Caco-2 (cell line): ENCODE measurements around the gene ERFL. TPM values are rescaled to one million over a fixed set of nuclear protein-coding genes. Genes with fewer than 3 reads are reported as not detected.

Experiments
- BruUV-seq: library from RNA; stranded (reverse); fragments of 400-500 nt; replicated peaks from 2 replicates; lab custom pipeline; 2021; lab: Mats Ljungman, UMichigan
- CTCF ChIA-PET: fragments of 300-600 bp; sonication (Branson Sonifier 250); formaldehyde crosslinking; loops from one replicate; lab custom pipeline; 2022; ENCODE audit warnings: antibody characterized with exemption; lab: Charles Lee
- POLR2A ChIA-PET: fragments of 300-600 bp; sonication (Branson Sonifier 250); formaldehyde crosslinking; loops from one replicate; lab custom pipeline; 2022; ENCODE audit warnings: antibody characterized with exemption; lab: Charles Lee
- DNase-seq, 2 experiments: peaks; one replicate each; pipeline versions ENCODE4 v3.0.0 to v3.0.0-alpha.2; 2020 to 2022
- H3K27me3 ChIP-seq: replicated peaks from 2 replicates; pipeline ENCODE4 v1.6.0; 2011; ENCODE audit warnings: low read length; ENCODE audit not compliant: control insufficient read depth, insufficient read depth
- H3K36me3 ChIP-seq: 2 replicates; pipeline ENCODE4 v1.5.1; 2011; ENCODE audit warnings: low read length; ENCODE audit not compliant: control insufficient read depth, insufficient read depth
- H3K4me1 ChIP-seq: fragments of 250-450 bp; sonication (Bioruptor Pico); 2 replicates; pipeline ENCODE4 v1.5.1; 2020; ENCODE audit warnings: mild to moderate bottlenecking
- H3K4me3 ChIP-seq: 2 replicates; pipeline ENCODE4 v1.5.1; 2011; ENCODE audit warnings: low read depth, mild to moderate bottlenecking, control low read depth, low read length
- H3K9me3 ChIP-seq: fragments of 250-450 bp; sonication (Bioruptor Pico); 2 replicates; pipeline ENCODE4 v1.5.1; 2020; ENCODE audit warnings: mild to moderate bottlenecking, moderate library complexity
- H3K27ac Mint-ChIP-seq: one replicate; pipeline ENCODE4 v1.8.0; 2022; ENCODE audit warnings: mixed read lengths; ENCODE audit not compliant: unreplicated experiment
- H3K27me3 Mint-ChIP-seq: one replicate; pipeline ENCODE4 v1.8.0; 2022; ENCODE audit warnings: mixed read lengths; ENCODE audit not compliant: insufficient read depth, unreplicated experiment
- H3K36me3 Mint-ChIP-seq: one replicate; pipeline ENCODE4 v1.8.0; 2022; ENCODE audit warnings: mild to moderate bottlenecking, mixed read lengths; ENCODE audit not compliant: insufficient read depth, unreplicated experiment
- H3K4me1 Mint-ChIP-seq: one replicate; pipeline ENCODE4 v1.8.0; 2022; ENCODE audit warnings: low read depth, mixed read lengths; ENCODE audit not compliant: unreplicated experiment
- H3K4me3 Mint-ChIP-seq: one replicate; pipeline ENCODE4 v1.8.0; 2022; ENCODE audit warnings: mild to moderate bottlenecking, moderate library complexity, mixed read lengths; ENCODE audit not compliant: unreplicated experiment
- H3K9me3 Mint-ChIP-seq: one replicate; pipeline ENCODE4 v1.8.0; 2022; ENCODE audit warnings: mixed read lengths; ENCODE audit not compliant: unreplicated experiment
- intact Hi-C: fragments of 100-400 bp; cut with micrococcal nuclease; formaldehyde crosslinking; loops from one replicate; pipeline ENCODE4 v1.10.0; 2022; ENCODE audit not compliant: unreplicated experiment
- total RNA-seq: library from RNA; stranded (reverse); gene quantifications from 2 replicates; pipeline ENCODE4 v1.2.3, GENCODE V29; 2022
- TF ChIP-seq, protein P1 (sequence below), 2 experiments: fragments of 200-600 bp in 1 of 2; IDR thresholded peaks; 1 replicate in 1 of 2; 2 replicates in 1 of 2; pipeline versions ENCODE4 v1.5.1 to v1.8.0; 2011 to 2022; ENCODE audit warnings: antibody characterized with exemption in 1 of 2, control low read depth in 1 of 2, inconsistent platforms in 1 of 2, low read depth in 1 of 2, low read length in 1 of 2, mild to moderate bottlenecking in 1 of 2, moderate library complexity in 1 of 2; ENCODE audit not compliant: insufficient read depth in 1 of 2, severe bottlenecking in 1 of 2, unreplicated experiment in 1 of 2

ERFL gene
- total RNA-seq, 1 experiment from 2014 or later, result 0.23 TPM

- Histone ChIP-seq H3K36me3 (peaks cover 8% of the 10 kb centered on the region), H3K4me3 (no peak overlapping the region)
- peaks cover 30% of the 10 kb centered on the region for H3K36me3 Mint-ChIP-seq
These were observed 22.8 kb downstream of the ERFL start for GRCh38 chr19:41905273-41906002.

GRCh38 chr19:41904118-41904870 lies 24.0 kb downstream of the ERFL start:
- Mint-ChIP-seq H3K27ac (peak overlapping the region; percentile 98), H3K27me3 (no peaks in the 10 kb centered on the region), H3K4me1 (peaks cover 28% of the 10 kb centered on the region), H3K36me3 (peaks cover 26% of the 10 kb centered on the region), H3K4me3 (peak overlapping the region; percentile 71), H3K9me3 (no peaks in the 10 kb centered on the region)
- ChIA-PET POLR2A (no interaction called here), CTCF (interaction anchor here (0.6 to 1.5 kb wide), 2 partner anchors 16 to 27 kb away, joined by 3 to 6 read pairs; no protein-coding TSS in a partner anchor)
- H3K4me3 ChIP-seq, result no peak overlapping the region
- H3K9me3 ChIP-seq, result no peaks in the 10 kb centered on the region
- peaks cover 8% of the 10 kb centered on the region for H3K36me3 ChIP-seq
- TF ChIP-seq, protein P1, sequence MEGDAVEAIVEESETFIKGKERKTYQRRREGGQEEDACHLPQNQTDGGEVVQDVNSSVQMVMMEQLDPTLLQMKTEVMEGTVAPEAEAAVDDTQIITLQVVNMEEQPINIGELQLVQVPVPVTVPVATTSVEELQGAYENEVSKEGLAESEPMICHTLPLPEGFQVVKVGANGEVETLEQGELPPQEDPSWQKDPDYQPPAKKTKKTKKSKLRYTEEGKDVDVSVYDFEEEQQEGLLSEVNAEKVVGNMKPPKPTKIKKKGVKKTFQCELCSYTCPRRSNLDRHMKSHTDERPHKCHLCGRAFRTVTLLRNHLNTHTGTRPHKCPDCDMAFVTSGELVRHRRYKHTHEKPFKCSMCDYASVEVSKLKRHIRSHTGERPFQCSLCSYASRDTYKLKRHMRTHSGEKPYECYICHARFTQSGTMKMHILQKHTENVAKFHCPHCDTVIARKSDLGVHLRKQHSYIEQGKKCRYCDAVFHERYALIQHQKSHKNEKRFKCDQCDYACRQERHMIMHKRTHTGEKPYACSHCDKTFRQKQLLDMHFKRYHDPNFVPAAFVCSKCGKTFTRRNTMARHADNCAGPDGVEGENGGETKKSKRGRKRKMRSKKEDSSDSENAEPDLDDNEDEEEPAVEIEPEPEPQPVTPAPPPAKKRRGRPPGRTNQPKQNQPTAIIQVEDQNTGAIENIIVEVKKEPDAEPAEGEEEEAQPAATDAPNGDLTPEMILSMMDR (IDR thresholded peaks at IDR 0.05; ENCODE audit: insufficient read depth in 1 of 2, low read depth in 1 of 2, low read length in 1 of 2, severe bottlenecking in 1 of 2, unreplicated experiment in 1 of 2), result no peak
- peak; percentile 92 to 97 for DNase-seq
- intact Hi-C loops, result loop anchor here (1.0 kb wide), 3 partner anchors 16 to 26 kb away; no protein-coding TSS in a partner anchor
- BruUV-seq, result no TSS peak
- peaks cover 26% of the 10 kb centered on the region for H3K4me1 ChIP-seq
- H3K27me3 ChIP-seq, result no peaks in the 10 kb centered on the region

More at GRCh38 chr19:41905273-41906002, 22.8 kb downstream of the ERFL start:
- CTCF ChIA-PET, result interaction anchor here (1.5 kb wide), 1 partner anchor 17 kb away, joined by 3 read pairs; no protein-coding TSS in a partner anchor
- POLR2A ChIA-PET, result no interaction called here
- no peak for DNase-seq
- Mint-ChIP-seq H3K9me3 (no peaks in the 10 kb centered on the region), H3K27me3 (no peaks in the 10 kb centered on the region), H3K27ac (peak overlapping the region; percentile 98), H3K4me1 (peaks cover 28% of the 10 kb centered on the region), H3K4me3 (peak overlapping the region; percentile 71)
- intact Hi-C loops, result no loop called here
- Histone ChIP-seq H3K27me3 (no peaks in the 10 kb centered on the region), H3K4me1 (peaks cover 26% of the 10 kb centered on the region), H3K9me3 (no peaks in the 10 kb centered on the region)
- no TSS peak for BruUV-seq
- TF ChIP-seq, protein P1 (IDR thresholded peaks at IDR 0.05; ENCODE audit: insufficient read depth in 1 of 2, low read depth in 1 of 2, low read length in 1 of 2, severe bottlenecking in 1 of 2, unreplicated experiment in 1 of 2), result no peak

DNA sequence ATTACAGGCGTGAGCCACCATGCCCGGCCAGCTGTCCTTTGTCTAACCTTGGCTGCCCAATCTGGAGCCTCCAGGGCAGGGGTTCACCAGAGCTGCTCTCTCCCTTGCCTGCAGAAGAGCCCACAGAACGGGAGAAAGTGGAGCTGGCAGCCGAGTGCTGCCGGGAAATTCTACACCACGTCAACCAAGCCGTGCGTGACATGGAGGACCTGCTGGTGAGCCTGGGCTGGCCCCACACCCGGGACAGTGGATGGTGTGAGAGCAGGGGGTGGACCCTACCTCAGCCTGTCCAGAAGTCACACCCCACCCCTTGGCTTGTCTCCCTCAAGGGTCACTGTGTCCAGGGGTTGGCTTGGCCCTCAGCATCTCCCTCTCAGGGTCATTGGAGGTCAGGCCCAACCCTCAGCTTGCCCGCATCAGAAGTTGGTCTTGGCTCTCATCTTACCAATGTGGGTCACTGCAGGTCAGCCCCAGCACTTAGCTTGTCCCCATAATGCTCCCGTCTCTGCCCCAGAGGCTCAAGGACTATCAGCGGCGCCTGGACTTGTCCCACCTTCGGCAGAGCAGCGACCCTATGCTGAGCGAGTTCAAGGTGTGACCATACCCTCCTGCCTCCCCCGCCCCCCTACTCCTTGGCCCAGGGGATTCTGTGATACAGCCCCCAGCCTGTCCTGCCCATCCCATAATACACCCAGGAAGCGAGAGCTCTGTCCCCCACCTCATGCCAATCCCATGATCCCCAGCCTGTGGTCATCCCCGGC lies 24.9 kb downstream of the ERFL start:
- Mint-ChIP-seq H3K4me1 (peaks cover 28% of the 10 kb centered on the region), H3K4me3 (no peak overlapping the region), H3K36me3 (peaks cover 34% of the 10 kb centered on the region), H3K9me3 (no peaks in the 10 kb centered on the region), H3K27me3 (no peaks in the 10 kb centered on the region), H3K27ac (peak overlapping the region; percentile 98)
- peaks cover 8% of the 10 kb centered on the region for H3K36me3 ChIP-seq
- DNase-seq, result no peak
- ChIA-PET POLR2A (no interaction called here), CTCF (interaction anchor here (0.6 to 1.7 kb wide), 3 partner anchors 15 to 28 kb away, joined by 3 to 6 read pairs (median 3); no protein-coding TSS in a partner anchor)
- TF ChIP-seq, protein P1 (IDR thresholded peaks at IDR 0.05; ENCODE audit: insufficient read depth in 1 of 2, low read depth in 1 of 2, low read length in 1 of 2, severe bottlenecking in 1 of 2, unreplicated experiment in 1 of 2), result no peak
- no peaks in the 10 kb centered on the region for H3K27me3 ChIP-seq
- peaks cover 26% of the 10 kb centered on the region for H3K4me1 ChIP-seq
- BruUV-seq, result no TSS peak
- no peak overlapping the region for H3K4me3 ChIP-seq
- H3K9me3 ChIP-seq, result no peaks in the 10 kb centered on the region
- intact Hi-C loops, result no loop called here
